Heart right ventricle (tissue), 16 donors: ENCODE results near the gene CLCN4. TPM values are rescaled to one million over a fixed set of nuclear protein-coding genes. Genes with fewer than 3 reads are reported as not detected.

Experiments
- ATAC-seq, 8 donors: fragments of 200-7000 bp; cut with Tn5 transposase; one replicate each; pipeline ENCODE4 v1.9.1; 2020; ENCODE audit warnings: mild to moderate bottlenecking in 8 of 8, moderate library complexity in 8 of 8, moderate number of reproducible peaks in 1 of 8
- DNase-seq, 2 donors: peaks; one replicate each; pipeline ENCODE4 v3.0.0-alpha.2; 2020
- H3K27ac ChIP-seq, 10 donors: fragments of 200-600 bp; sonication (generic) in 2 of 10; one replicate each; pipeline versions ENCODE4 v1.5.0 to v1.8.0; 2020 to 2022; ENCODE audit warnings: mild to moderate bottlenecking in 3 of 10
- H3K27me3 ChIP-seq, 7 donors: fragments of 200-600 bp; one replicate each; pipeline ENCODE4 v1.8.0; 2021 to 2022; ENCODE audit warnings: mild to moderate bottlenecking in 2 of 7
- H3K36me3 ChIP-seq, 9 donors: fragments of 200-600 bp; sonication (generic) in 1 of 9; one replicate each; pipeline versions ENCODE4 v1.5.0 to v1.8.0; 2020 to 2022; ENCODE audit warnings: mild to moderate bottlenecking in 2 of 9
- H3K4me1 ChIP-seq, 9 donors: fragments of 200-600 bp; sonication (generic) in 1 of 9; one replicate each; pipeline versions ENCODE4 v1.5.0 to v1.8.0; 2020 to 2022; ENCODE audit warnings: mild to moderate bottlenecking in 4 of 9
- H3K4me3 ChIP-seq, 10 donors: fragments of 200-600 bp; sonication (generic) in 2 of 10; one replicate each; pipeline versions ENCODE4 v1.5.0 to v1.8.0; 2020 to 2022; ENCODE audit warnings: mild to moderate bottlenecking in 7 of 10, moderate library complexity in 2 of 10
- H3K9me3 ChIP-seq, 11 donors: fragments of 200-600 bp in 10 of 11; sonication (generic) in 2 of 11; one replicate each; pipeline versions ENCODE4 v1.5.0 to v1.8.0; 2013 to 2022; ENCODE audit warnings: mild to moderate bottlenecking in 2 of 11, control low read depth in 1 of 11, moderate library complexity in 1 of 11
- WGBS, 2 donors: extraction: QIAGEN DNeasy Blood & Tissue Kit; methylation state at CpG; one replicate each; pipeline ENCODE4 v1.1.7; 2013; ENCODE audit warnings: inconsistent platforms in 1 of 2; 5-methylcytosine and 5-hydroxymethylcytosine counted together
- intact Hi-C, 10 donors: fragments of 100-400 bp; cut with DNase I; formaldehyde crosslinking; loops; one replicate each; pipeline versions ENCODE4 v1.11.1 to v1.14.2; 2022
- polyA plus RNA-seq, 2 donors: library from polyadenylated mRNA; stranded (reverse); fragments of 200-250 nt; gene quantifications; one replicate each; pipeline ENCODE4 v1.2.3, GENCODE V29; 2013
- total RNA-seq, 10 donors: library from RNA; stranded (reverse); fragmentation: NEBNext Ultra II Directional in 3 of 10; extraction: Animal tissue kit (Norgen Biotek cat#: 25700) in 3 of 10; gene quantifications; one replicate each; pipeline versions ENCODE4 v1.2.1 to v1.2.4, GENCODE V29; 2021 to 2023
- TF ChIP-seq, protein P1 (sequence below), 9 donors: fragments of 200-600 bp; sonication (generic) in 2 of 9; IDR thresholded peaks; one replicate each; pipeline versions ENCODE4 v1.5.0 to v1.8.0; 2021 to 2022; ENCODE audit warnings: antibody characterized with exemption in 9 of 9, mild to moderate bottlenecking in 5 of 9, moderate library complexity in 1 of 9
- donor health status: Arrhythmogenic right ventricular cardiomyopathy.
- donor health status: ischemic (EF 13 %, LVEDD 7.1; RV severe dilation, severe dysfunction).
- donor health status: healthy with polysubstance abuse.
- donor health status: DM: no; HTN: yes; CAD: no.
- donor health status: DM: no; HTN: no; CAD: no.
- donor health status: ischemic (EF 25% LVEDD 6.9; RV normal size, moderate dysfunction).
- donor health status: ischemic (EF 25% LVEDD 5.7; RV mildly dilated, moderate dysfunction).
- donor health status: healthy.
- donor health status: DM: yes; HTN: yes; CAD: no.
- donor health status: Ischemic cardiomyopathy.
- donor health status: ischemic (EF 35%, LVEDD 5.7; RV mildly dilated, moderate dysfunction).
- donor health status: nonischemic (EF 11% LVEDD 7.7; RV severe dilation, severe dysfunction).
- donor health status: DM: yes; HTN: yes; CAD: no.
- donor health status: PGD.
- donor health status: ischemic (EF 29% LVEDD 5.4; RV normal size, mild dysfunction).
- donor health status: nonischemic (EF 23%, LVEDD 6.1; RV moderate dilation, normal function).

Gene CLCN4
- total and polyA plus RNA-seq, 12 donors, result 4.0 to 44.9 (median 32.0) TPM

DNA sequence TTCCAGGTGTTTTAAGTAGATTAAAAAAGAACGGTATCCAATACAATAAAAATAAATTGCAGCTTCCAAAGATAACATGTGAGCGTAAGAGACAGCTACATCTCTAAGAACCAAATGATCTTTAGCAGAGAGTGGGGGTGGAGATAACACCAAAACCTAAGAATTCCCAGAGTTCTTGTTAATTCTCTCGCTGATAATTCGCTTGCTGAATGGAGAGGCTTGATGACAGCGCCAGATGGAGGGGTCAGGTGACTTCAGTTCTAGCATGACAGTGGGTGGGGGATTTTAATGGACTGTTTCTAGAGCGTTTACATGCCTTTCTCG is 2.3 kb downstream of the CLCN4 start:
- Histone ChIP-seq H3K9me3 (no peaks in the 10 kb centered on the region), H3K27ac (no peak overlapping the region), H3K4me1 (peaks cover 0 to 20% (median 2%) of the 10 kb centered on the region in 9 donors), H3K36me3 (no peaks in the 10 kb centered on the region), H3K4me3 (no peak overlapping the region), H3K27me3 (peaks cover 0 to 78% (median 0%) of the 10 kb centered on the region in 7 donors)
- WGBS, 2 donors, result 35 to 57% methylated on average over 7 of the region's 7 CpGs
- TF ChIP-seq, protein P1, sequence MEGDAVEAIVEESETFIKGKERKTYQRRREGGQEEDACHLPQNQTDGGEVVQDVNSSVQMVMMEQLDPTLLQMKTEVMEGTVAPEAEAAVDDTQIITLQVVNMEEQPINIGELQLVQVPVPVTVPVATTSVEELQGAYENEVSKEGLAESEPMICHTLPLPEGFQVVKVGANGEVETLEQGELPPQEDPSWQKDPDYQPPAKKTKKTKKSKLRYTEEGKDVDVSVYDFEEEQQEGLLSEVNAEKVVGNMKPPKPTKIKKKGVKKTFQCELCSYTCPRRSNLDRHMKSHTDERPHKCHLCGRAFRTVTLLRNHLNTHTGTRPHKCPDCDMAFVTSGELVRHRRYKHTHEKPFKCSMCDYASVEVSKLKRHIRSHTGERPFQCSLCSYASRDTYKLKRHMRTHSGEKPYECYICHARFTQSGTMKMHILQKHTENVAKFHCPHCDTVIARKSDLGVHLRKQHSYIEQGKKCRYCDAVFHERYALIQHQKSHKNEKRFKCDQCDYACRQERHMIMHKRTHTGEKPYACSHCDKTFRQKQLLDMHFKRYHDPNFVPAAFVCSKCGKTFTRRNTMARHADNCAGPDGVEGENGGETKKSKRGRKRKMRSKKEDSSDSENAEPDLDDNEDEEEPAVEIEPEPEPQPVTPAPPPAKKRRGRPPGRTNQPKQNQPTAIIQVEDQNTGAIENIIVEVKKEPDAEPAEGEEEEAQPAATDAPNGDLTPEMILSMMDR (IDR thresholded peaks at IDR 0.05), result no peak
- intact Hi-C loops, result no loop called here
- DNase-seq, result no peak
- ATAC-seq, result no peak

DNA sequence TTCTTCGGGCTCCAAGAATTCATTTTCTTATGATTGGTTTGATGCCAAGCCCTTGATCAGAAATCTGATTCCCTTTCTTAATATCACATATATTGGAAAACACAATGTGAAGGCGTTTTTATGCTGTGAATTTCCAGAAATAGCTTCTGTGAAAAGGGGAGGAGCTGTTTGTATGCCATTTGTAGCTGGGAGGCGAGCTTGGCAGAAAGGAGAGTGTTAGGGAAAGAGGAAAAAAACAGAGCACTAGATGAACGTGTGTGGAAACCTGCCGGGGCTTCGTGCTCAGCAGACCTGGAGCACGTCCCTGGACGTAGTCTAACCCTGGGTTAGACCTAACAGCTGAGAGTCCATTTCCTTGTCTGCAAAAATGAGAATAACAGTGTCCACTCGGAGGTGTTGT is 3.4 kb downstream of the CLCN4 start:
- Histone ChIP-seq H3K36me3 (no peaks in the 10 kb centered on the region), H3K9me3 (no peaks in the 10 kb centered on the region), H3K27ac (peak overlapping the region in 1 of 10 donors; percentile 15), H3K27me3 (peaks cover 0 to 67% (median 0%) of the 10 kb centered on the region in 7 donors), H3K4me3 (no peak overlapping the region), H3K4me1 (peaks cover 0 to 20% (median 2%) of the 10 kb centered on the region in 9 donors)
- DNase-seq (no peak), ATAC-seq (no peak)
- WGBS, 2 donors, result 44 to 66% methylated on average over 9 of the region's 9 CpGs
- intact Hi-C loops, result no loop called here
- TF ChIP-seq, protein P1 (IDR thresholded peaks at IDR 0.05), result no peak

DNA sequence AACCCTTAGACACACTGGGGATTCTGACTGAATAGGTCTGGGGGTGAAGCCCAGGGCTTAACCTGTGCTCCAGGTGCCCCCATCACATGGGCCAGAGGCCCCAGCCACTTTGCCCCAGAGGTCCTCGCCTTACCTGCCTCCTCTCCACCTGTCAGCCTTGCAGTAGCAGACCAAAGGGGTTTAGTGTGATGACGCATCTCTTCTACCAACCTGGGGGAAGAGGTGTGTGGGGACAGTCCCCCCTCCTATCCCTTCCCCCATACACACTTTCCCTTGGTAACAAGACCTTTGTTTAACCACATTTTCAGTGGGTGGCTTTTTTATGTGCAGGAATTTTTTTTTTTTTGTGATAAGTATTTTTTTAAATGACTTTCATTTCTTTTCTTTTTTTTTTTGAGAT is 6.3 kb downstream of the CLCN4 start:
- no peaks in the 10 kb centered on the region for H3K36me3 ChIP-seq
- 96 to 100% methylated on average over 2 of the region's 2 CpGs for WGBS, 2 donors
- no peak overlapping the region for H3K27ac ChIP-seq
- H3K4me3 ChIP-seq, result no peak overlapping the region
- DNase-seq (no peak), ATAC-seq (no peak)
- intact Hi-C loops, result no loop called here
- H3K27me3 ChIP-seq, result peaks cover 0 to 40% (median 0%) of the 10 kb centered on the region in 7 donors
- peaks cover 0 to 38% (median 10%) of the 10 kb centered on the region in 9 donors for H3K4me1 ChIP-seq
- TF ChIP-seq, protein P1 (IDR thresholded peaks at IDR 0.05), result no peak
- H3K9me3 ChIP-seq, result no peaks in the 10 kb centered on the region

DNA sequence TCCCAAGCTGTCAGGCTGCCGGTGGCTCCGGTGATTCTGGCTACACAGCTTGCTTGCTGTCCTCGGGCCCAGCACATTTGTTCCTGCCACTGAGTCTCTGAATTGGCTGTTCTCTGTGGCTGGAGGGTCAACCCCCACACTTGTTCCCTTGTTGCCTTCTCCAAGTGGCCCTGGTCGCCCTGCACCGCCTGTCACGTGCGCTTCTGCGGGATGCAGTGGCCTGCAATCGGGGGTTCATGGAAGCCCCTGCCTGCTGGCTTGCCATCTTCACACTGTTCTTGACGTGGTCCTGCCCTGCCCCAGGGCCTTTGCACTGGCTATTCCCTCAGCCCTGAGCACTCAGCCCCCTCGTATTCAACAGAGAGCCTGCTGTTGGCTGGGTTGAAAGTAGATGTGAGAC is 8.1 kb downstream of the CLCN4 start:
- Histone ChIP-seq H3K27ac (no peak overlapping the region), H3K27me3 (peaks cover 0 to 22% (median 0%) of the 10 kb centered on the region in 7 donors), H3K4me1 (peaks cover 0 to 38% (median 8%) of the 10 kb centered on the region in 9 donors), H3K4me3 (no peak overlapping the region), H3K9me3 (no peaks in the 10 kb centered on the region), H3K36me3 (no peaks in the 10 kb centered on the region)
- ATAC-seq (no peak), DNase-seq (no peak)
- intact Hi-C loops, result no loop called here
- WGBS, 2 donors, result 87 to 98% methylated on average over 11 of the region's 11 CpGs
- TF ChIP-seq, protein P1 (IDR thresholded peaks at IDR 0.05), result no peak
